HG02588 (cell line): ENCODE results near the gene CXCL16.
"Not testable (repeated sequence)": the region's sequence is repeated elsewhere in the genome, so short reads cannot be mapped to it uniquely, and the experiment has no call there.

Experiments
- ATAC-seq: cut with Tn5 transposase; IDR thresholded peaks from one replicate; pipeline ENCODE4 v1.9.1; 2021; ENCODE audit warnings: mild to moderate bottlenecking, moderate library complexity; ENCODE audit not compliant: unreplicated experiment

The CXCL16 gene

DNA sequence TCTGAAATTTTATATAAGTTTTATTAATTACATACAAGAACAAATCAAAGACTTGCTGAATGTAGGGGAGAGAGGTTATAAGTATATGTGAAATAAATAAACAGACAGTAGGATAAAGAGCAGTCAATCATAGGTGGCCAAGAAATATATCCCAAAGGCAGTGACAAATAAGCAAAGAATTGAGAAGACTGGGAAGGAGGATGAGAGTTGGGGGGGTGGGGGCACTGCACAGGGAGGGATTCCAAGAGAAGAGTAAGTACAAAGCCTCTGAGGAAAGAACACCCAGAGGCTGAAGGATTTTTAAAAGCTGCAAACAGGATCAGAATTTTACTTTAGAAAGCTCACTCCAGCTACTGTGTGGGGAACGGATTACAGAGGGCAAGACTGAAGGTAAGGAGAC, 38.6 kb downstream of the CXCL16 start:
- no peak for ATAC-seq

DNA sequence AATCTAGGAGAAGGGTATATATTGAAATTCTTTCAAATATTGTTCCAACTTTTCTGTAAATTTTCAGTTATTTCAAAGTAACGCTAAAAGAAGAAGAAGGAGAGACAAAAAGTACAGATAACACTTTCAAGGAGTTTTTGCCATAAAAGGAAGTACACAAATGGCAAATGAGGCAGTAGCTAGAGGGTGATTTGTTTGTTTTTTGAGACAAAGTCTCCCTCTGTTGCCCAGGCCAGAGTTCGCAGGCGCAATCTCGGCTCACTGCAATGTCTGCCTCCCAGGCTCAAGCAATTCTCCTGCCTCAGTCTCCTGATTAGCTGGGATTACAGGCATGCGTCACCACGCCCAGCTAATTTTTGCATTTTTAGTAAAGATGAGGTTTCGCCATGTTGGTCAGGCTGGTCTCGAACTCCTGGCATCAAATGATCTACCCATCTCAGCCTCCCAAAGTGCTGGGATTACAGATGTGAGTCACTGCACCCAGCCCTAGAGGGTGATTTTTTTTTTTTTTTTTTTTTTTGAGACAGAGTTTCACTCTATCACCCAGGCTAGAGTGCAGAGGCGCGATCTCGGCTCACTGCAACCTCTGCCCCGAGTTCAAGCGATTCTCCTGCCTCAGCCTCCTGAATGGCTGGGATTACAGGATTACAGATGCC, 40.2 kb downstream of the CXCL16 start:
- ATAC-seq, result not testable (repeated sequence)

DNA sequence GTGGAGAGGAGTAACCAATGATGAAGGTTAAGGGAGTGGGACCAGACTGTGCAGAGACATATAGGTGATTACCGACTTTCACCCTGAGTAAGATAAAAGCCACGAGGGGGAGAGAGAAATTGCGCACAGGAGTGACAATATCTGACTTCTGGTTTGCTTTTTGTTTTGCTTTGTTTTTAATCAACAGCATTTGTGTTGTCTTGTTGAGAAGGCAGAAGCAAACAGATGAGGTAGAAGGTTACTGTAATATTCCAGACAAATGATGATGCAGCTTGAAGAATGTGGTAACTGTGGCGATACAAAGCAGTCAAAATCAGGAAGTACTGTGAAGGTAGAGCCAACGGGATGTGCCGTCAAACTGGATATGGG, 43.3 kb downstream of the CXCL16 start:
- no peak for ATAC-seq

DNA sequence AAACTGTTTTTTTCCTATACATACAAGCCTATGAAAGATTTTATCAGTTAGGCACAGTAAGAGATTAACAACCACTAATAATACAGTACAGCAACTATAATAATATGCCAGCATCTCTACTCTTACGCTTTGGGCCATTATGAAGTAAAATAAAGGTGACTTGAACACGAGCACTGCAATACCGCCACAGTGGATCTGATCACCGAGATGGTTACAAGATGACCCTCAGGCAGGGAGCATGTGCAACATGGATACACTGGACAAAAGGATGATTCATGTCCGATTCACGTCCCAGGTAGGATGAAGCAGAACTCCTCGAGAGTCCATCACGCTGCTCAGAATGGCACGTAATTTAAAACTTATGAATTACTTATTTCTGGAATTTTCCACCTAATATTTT, 46.3 kb downstream of the CXCL16 start:
- no peak for ATAC-seq

DNA sequence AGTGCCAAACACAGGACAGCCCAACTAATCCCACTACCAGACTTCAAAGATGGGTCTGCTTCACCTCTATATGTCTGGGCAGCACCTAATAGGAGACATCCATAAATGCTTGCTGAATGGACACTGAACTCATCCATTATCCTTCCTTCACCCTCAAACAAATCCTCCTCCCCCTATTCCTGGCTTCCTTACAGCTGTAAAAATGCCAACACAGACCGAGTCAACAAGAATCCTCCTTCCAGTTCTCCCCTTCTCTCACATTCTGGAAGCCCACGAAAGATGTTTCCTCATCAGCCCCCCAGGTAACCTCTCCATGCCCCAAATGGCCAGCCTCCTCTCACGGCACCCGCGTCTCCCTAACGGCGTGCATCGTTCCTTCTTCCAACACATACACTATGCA, 48.0 kb downstream of the CXCL16 start:
- no peak for ATAC-seq

DNA sequence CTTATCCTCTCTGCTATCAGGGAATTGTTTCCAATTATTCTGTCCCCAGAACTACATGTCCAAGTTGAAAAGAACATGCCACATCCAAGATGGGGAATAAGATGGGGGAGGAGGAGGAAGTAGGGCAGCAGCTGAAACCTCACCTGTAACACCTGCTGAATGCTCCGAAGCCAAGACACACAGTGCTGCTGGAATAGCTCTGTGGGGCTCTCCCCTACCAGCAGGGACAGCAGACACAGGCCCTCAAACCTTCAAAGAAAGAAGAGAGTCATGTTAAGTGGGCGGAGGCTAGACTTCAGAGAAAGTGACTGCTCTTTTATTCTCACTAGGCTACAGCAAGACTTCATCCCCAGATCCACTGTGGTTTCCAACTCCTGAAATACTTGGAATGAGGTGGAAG, 49.0 kb downstream of the CXCL16 start:
- no peak for ATAC-seq

DNA sequence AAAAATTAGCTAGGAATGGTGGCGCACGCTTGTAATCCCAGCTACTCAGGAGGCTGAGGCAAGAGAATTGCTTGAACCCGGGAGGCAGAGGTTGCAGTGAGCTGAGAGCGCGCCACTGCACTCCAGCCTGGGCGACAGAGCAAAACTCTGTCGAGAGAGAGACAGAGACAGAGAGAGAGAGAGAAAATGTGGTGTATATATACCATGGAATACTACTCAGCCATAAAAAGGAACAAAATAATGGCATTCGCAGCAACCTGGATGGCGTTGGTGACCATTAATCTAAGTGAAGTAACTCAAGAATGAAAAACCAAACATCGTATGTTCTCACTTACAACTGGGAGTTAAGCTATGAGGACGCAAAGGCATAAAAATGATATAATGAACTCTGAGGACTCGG, 49.9 kb downstream of the CXCL16 start:
- ATAC-seq, result not testable (repeated sequence)

DNA sequence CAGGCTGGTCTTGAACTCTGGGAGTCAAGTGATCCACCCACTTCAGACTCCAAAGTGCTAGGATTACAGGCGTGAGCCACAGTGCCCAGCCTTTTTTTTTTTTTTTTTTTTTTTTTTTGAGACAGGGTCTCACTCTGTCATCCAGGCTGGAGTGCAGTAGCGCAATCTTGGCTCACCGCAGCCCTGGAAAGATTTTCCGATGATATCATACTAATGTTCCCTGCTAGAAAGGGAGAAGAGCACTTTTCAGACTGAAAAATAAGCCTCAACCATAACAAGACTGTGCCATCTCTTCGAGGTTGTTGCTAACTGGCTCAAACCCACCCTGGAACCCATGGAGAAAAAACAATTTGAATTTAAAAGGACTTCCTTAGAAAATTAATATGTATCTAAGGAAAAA, 56.0 kb downstream of the CXCL16 start:
- not testable (repeated sequence) for ATAC-seq
